ENCODE data around the gene MEN1.

MEN1 gene

DNA sequence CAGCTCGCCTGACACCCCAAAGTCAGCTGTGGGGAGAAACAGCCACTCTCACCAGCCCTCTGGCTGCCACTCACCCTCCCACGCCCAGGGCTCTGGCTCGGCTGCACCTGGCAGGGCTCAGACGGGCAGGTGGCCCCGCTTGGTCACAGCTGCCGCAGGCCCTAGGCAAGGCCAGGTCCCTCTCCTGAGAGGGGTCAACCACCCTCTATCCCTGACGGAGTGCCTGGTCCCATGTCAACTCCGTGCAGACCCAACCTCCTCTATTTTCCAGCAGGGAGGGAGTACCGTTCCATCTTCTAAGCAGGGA is 9.2 kb downstream of the MEN1 start:
- no peak for DNase-seq

DNA sequence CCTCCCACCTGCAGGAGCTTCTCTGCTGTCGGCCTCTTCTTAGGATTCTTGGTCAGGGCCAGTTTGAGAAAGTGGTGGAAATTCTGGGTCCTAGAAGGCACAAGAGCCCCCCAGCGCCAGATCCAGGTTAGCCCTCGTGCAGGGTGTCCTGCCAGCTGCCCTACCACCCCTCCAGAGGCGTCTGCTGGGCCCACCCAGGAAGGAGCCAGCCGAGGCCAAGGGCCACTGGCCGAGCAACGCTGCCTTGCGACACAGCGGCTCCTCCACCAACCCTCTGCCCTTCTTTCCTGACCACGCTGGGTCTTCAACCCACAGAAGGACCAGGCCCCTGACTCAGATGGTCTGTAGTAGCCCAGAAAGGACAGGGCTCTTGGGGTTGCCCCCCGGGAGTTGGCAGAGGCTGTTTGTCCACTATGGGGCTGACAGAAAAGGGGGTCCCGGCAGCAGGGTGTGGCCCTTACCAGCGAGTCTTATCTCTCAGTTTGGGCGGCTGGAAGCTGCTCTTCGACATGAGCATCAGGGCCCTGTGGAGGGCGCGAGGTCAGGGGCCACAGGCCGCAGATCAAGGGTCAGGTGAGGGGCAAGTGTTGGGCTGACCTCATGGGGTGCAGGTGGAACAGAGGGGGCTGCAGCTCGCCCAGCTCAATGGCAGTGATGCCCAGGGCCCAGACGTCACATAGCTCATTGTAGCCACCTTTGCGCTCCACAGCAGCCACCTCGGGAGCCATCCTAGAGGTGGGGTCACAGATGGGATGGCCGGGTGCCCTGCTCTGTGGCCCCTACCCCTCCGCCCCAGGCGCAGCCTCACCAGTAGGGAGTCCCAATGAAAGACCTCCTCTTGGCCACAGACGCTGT is 9.8 kb downstream of the MEN1 start:
- DNase-seq = no peak

DNA sequence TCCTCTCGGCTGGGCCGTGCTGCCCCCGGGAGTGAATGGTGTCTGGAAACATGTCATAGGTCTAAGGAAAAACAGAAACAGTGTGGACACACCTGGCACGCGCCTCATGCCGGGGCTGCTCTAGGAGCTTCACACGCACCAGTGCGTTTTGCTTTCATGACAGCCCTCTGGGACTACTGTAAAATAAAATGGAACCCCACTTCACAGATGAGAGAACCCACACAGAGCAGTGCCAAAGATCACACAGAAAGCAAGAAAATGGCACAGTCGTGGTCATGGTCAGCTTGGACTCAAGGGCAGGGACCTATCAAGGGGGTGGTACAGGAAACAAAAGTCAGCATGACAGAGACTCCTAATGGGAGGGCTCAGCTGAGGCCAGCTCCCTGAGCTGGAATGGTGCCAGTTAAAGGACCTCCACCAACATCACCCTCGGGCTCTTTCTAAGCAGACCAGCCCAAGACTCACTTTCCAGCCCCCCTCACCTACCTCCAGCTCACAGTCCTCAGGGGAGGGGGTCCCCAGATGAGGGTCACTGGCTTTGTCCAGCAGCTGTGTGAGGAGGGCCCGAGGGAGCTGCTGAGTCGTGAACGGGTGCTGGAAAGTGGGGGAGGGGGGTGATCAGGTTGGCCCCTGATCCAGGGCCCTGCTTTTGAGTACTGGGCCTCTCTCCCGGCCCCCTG is 10.6 kb downstream of the MEN1 start:
- DNase-seq = no peak

DNA sequence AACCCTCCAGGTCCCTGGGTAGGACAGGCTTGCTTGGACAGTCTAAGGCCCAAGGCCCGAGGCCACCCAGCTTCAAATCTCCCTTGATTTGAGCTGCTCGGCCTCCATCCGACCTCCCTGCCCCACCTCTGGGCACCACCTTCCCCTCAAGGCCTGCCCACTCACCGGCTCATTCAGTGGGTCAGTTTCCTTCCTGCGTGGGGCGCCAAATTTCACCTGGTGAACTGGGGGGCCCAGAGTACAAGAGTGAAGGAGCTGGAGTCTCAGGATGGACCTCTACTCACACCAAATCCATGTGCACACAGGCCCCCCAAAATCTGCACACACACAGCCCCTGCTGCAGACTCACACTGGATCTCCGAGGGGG is 11.1 kb downstream of the MEN1 start:
- DNase-seq = no peak

DNA sequence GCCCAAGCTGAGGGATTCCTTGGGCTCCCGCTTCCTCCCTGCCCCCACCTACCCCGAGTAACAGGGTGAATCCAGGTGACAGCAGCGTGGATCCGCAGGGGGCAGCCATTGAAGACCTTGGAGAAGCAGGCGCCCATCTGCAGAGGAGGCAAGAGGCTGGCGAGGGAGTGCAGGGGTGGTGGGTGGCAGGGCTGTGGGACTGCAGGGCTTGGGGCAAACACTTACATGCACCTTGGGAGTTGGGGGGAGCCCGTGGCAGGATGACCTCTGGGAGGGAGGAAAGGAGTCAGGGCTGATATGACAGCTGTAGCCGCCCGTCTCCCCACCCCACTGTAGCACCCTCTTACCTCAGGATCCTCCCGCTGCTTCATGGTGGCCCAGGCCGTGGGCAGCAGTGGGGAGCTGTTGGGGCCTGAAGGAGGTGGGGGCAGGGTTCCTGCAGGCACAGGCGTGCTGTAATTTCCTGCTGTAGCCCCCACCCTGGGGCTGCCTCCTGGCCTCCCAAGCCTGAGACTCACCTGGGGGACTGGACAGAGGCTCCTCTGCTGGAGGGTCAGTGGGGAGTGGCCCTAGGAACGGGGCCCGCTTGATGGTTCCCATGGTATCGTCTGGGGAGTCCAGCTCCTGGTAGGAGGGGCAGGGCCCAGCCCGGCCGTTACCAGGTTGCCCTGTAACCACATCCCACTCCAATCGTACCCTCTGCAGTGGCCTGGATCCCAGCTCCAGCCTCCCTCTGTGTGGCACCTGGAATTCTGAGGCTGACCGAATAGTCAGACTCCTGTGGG is 13.4 kb downstream of the MEN1 start:
- no peak for DNase-seq

DNA sequence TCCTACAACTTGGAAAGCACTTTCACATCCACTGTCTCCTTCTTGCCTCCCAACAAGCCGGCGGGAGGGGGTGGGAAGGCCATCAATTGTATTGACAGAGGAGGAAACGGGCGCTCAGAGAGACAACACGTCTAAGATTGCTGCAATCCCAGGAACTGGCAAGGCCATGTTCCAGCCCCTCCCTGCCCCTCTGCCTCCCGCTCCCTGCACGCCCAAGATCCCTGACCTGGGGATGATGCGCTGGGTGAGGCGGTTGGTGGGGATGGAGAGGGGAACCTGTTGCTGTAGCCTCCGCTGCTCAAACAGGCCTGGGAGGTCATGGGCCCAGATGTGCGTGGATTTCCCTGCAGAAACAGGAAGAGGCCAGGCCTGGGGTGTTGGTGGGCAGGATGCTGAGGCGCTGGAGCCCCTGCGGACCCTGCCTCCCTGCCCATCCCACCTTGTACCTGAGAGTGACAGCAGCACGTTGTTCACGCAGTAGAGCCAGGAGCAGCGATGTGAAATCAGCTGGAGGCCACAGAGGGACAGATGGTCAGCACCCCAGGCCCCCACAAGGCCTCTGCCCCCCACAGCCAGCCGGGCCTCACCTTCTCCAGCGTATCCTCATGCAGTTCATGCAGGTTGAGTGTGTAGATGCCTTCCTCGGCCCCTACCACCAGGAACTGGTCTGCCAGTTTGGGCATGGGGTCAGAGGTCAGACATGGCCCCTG is 14.1 kb downstream of the MEN1 start:
- no peak for DNase-seq

DNA sequence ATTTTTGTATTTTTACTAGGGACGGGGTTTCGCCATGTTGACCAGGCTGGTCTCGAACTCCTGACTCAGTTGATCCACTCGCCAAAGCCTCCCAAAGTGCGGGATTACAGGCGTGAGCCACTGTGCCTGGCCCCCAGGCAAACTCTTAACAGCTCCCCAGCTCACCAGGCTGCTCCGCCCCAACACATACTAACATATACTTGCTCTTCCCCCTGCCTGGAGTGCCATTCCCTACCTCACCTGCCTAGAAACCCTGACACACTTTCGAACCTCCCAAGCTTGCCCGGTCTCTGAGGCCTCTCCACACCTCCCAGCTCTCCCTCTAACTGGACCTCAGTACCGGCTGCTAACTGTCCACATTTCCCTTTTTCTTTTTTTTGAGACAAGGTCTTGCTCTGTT is 15.8 kb downstream of the MEN1 start:
- DNase-seq = no peak

DNA sequence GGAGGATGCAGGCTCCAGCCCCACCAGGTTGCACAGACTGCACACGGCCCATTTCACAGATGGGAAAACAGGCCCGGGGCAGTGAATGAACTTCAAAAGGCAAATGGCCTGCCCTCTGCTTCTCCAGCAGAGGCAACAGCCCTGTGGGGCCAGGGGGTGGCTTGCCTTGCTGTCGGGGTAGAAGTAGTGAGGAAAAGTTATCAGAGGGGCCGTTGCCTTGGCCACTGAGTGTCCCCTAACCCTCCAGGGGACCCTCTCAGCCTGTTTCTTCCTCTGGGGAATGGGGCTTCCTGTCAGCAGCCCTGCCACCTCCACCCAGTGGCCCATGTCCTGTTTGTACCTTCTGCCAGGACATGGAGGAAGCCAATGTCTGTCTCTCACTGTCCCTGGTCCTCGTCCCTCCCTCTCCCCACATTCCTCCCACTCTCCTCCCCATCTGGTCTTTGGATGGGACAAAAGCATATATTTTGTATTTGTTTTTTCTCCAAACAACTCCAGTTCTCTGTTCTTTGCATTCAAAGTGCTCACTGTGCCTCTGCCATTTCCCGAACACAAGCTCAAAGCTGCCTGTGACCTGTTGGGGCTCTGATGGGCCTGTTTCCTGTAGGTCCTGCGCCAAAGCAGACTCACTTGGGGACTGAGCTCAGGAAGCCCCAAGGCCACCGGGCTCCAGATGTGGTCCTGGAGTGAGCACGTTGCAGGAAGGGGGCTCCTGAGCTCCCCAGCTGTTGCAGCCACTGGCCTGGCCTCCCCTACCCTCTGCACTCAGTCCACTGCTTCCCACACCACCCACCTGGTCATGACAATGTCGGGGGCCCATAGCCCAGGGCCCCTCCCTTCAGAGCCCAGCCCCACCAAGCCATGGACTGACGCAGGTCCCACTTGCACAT is 16.8 kb downstream of the MEN1 start:
- no peak for DNase-seq

DNA sequence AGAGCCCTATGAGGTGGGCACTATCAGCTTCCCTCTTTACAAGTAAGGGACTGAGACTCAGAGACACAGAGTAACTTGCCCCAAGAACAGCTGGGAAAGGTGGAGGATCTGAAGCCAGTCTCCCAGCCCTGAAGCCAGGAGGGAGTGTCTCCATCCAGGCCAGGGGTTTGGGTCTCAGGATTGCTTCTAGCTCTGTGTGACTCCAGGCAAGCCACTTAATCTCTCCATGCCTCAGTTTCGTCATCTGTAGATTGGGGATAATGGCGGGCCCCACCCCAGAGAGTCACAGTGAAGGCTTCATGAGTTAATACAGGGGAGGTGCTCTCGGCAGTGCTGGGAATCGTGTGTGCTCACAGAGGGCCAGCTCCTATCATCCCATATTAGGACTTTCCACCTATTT is 17.9 kb downstream of the MEN1 start:
- no peak for DNase-seq

DNA sequence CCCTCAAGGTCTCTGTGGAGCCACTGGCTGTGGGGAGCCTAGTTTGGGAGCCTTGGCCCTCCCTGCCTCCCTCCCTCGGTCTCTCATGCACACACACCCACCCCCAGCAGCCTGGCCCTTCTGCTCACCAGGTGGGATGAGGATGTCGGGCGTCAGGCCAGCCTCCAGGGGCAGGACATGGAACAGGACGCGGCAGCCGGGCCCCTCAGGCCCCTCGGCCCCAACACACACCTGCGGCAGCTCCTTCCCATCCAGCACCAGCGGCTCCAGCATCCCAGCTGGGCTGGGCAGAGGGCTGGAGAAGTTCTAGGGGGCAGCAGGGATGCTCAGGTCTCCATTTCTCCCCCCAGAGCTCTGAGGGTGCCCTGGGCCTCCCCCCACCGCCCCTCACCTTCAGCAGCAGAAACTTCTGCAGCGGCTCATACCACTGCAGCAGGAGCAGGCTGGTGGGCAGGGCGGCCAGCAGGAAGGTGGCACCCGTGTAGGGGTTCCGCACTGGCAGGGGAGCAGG is 18.5 kb downstream of the MEN1 start:
- no peak for DNase-seq

DNA sequence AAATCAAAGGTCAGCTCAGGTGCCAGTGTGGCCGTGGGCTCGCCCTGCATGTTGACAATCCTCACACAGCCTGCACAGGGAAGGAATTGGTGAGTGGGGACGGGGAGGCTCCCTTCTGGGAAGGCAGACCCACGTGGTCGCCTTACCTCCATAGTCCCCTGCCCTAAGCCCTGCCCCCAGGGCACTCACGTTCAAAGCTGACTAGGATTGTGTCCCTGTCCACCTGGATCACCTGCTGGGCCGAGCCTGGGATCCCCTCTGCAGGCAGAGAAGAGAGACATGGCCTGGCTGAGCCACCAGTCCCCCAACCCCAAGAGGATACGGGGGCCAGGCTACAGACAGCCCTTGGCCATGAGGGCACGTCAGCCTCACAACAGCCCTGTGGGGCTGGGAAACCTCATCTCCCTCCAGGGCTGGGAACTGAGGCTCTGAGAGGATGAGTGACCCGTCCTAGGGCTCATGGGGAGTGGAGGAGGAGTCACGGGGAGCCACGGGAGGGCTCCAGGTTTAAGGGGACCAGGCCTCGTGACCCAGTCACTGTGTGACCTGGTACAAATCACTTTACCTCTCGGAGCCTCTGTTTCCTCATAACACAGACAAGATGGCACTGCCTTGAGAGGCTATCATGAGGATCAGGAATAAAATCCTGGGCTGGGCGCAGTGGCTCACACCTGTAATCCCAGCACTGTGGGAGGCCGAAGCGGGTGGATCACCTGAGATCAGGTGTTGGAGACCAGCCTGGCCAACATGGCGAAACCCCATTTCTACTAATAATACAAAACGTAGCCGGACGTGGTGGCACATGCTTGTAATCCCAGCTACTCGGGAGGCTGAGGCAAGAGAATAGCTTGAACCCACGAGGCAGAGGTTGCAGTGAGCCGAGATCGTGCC is 19.9 kb downstream of the MEN1 start:
- no peak for DNase-seq

DNA sequence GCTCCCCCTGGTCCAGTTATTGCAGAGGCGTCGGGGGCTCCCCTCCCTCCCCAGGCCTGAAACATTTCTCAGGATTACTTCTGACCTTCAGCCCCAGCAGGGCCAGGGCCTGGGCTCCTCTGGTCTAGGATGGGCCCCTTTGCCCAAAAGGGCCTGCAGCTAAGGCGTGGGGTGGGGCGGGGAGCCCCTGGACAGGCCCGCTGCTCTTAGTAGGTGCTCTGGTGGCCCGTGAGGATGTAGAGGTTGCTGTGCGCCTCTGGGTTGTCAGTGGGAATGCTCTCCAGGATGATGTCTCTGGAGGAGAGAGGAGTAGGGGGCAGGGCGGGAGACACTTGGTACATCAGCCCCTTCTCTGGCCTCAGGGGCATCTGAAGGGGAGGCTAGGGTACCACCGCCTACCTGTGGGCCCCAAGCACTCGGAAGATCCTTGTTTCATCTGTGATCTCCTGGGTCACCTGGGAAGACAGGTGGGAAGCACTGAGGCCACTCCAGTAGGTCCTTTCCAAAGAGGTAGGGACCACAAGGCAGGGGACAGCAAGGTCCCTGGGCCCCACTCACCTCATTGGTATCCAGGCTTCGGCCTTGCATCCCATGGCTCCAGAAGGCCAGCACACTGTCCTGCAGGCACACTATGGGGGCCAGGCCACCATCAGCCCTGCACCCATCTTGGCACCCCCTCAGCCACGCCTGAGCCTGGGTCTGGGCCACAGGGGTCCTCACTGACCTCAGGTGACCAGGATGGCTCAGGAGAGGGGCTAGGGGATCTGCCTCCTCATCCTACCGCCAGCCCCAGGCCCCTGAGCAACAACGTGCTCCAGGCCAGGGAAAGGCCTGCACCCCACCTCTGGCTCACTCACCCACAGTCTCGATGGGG is 20.8 kb downstream of the MEN1 start:
- DNase-seq = no peak

DNA sequence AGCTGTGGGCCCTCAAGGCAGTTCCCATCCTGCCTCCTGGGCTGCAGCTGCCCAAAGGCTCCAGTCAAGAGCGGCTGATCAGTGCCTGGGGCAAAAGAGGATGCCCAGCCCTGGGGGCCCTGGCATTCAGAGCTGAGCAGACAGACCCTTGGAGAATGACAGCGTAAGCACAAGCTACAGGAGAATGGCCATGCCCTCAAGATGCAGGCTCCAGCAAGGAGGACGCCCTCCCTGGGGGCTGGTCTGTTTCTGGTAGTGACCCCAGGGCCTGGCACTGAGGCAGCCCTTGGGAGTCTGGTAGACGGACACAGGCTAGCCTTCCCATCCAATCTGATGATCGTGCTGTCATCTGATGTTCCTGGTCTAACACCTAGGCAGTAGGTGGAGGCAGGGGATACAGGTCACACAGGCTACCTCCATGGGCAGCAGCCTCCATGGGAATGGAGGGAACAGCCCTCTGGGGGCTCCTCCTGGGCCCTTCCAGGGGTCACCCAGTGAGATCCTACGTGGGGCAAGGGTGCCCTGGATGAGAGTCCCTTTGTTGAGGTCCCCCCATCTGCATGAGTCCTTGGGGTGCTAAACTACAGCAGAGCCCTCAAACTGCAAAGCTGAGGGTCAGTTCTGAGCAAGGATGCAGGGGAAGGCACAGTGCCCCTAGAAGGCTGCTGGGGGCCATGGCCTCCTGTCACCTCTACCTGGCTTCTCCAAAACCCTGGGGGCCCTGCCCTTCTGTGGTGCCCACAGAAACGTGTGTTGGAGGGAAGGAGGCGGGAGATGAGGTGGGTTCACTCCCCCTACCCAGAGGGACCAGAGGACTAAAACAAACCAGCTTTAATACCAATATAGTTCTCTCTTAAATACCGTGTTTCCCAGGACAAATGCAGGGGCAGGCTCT is 21.8 kb downstream of the MEN1 start:
- no peak for DNase-seq

DNA sequence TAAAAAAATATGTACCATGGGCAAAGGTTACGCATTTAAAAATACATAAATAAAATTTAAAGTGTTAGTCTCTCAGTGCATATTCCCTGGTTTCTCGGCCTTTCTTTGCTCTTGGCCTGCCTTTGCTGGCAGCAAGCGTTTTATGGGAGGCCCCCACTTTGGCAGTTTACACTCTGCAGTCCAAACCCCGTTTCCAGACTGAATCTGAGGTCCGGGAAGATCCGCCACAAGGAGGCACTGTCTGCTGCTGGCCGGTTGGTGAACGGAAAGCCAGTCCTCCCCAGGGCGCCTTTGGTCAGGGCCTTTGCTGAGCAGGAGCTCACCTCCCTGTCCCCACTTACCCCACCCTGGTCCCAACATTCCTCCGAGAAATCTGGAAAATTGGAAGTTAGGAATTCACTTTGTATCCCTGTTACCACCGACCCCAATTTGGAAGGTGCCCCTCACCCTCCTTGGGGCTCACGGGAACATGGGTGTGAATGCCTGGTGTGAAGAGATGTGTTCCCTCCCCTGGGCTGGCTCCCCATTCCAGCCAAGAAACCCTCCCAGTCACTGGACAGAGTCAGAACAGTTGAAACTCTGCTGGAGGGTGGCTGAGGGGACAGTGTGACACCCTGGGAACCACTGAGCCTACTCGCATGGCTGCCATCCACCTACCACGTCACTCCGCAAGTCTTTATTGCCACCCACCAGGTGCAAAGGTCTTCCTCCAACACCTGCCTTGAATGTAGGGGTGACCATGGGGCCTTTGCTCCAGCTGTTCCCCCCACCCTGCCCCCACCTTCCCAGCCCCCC is 22.6 kb downstream of the MEN1 start:
- peak in 3 of 5 experiments; percentile 41 to 55 (median 46) for DNase-seq

DNA sequence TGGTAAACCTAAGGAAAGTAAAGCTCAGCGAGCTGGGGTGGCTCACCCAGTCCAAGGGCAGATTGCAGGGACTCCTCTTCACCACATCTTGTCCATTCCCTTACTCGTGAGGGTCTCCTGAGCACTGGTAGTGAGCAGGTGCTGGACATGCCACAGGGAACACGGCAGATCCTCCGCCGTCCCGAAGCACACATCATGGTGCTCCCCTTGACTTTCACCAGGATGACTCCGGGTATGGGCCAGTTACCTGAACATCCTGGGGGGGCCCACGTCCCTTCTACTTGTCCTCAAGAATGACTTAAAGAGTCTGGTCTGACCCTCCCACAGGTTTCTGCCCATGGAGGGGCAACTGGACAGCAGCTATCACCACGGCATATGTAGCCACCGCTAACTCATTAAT is 24.0 kb downstream of the MEN1 start:
- no peak for DNase-seq

DNA sequence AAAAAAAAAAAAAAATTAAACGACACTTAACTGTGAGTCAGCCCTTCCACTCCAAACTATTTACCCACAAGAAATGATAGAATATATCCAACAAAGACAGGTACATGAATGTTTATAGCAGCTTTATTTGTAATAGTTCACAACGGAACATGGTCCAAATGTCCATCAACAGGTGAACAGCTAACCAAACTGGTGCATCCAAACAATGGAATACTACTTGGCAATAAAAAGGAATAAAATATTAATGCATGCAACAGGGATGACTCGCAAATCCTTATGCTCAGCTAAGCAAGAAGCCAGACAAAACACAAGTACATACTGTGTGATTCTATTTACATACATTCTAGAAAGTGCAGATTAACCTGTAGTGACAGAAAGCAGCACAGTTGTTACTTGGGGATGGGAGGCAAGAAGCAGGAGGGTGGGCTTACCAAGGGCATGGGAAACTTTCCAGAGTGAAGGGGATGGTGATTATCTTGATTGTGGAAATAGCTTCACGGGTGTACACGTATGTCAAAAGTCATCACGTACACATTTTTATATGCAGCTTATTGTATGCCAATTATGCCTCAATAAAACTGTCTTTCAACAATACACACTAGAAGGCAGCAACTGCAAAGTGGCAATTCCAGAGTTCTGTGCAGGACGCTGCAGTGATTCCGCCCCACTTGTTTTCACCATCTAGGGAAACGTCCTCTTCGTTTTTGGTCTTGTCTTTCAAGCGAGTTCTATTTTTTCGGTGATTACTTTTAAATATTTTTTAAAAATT is 25.4 kb downstream of the MEN1 start:
- DNase-seq = no peak

All from T-helper 2 cell (primary cell).